HCT116 (cell line): Measurements from ENCODE around the gene LCE3B. TPM values are rescaled to one million over a fixed set of nuclear protein-coding genes. Genes with fewer than 3 reads are reported as not detected.

ENCODE experiments used
- ATAC-seq: fragments of 200-7000 bp; cut with Tn5 transposase; 2 replicates; pipeline ENCODE4 v1.9.1; 2020; ENCODE audit warnings: mild to moderate bottlenecking, moderate library complexity
- BruUV-seq: library from RNA; stranded (reverse); fragments of 400-500 nt; replicated peaks from 2 replicates; lab custom pipeline; 2021; lab: Mats Ljungman, UMichigan
- CTCF ChIA-PET: fragments of 300-600 bp; sonication (Branson Sonifier 250); formaldehyde crosslinking; loops from one replicate; lab custom pipeline; 2021; ENCODE audit warnings: antibody characterized with exemption; lab: Charles Lee
- POLR2A ChIA-PET: fragments of 300-600, 350-600 bp; sonication (Branson Sonifier 250); formaldehyde crosslinking; loops from one replicate; lab custom pipeline; 2021; ENCODE audit warnings: antibody characterized with exemption; lab: Charles Lee
- RAD21 ChIA-PET, 2 experiments: fragments of 300-600 bp; sonication (Branson Sonifier 250); formaldehyde crosslinking; loops; one replicate each; lab custom pipeline; 2023; ENCODE audit warnings: low total read pairs in 2 of 2; ENCODE audit not compliant: uncharacterized antibody in 2 of 2, unreplicated experiment in 2 of 2, low non-redundant PET in 1 of 2; lab: Charles Lee
- DNase-seq: peaks from one replicate; pipeline ENCODE4 v3.0.0-alpha.2; 2010; ENCODE audit warnings: low read depth, low spot score
- H2AFZ ChIP-seq: fragments of 200-600 bp; shearing (Covaris generic), sonication (generic); 2 replicates; pipeline ENCODE4 v1.6.1; 2017; ENCODE audit warnings: low read depth, mixed run types, mixed read lengths, antibody characterized with exemption, low read length; ENCODE audit not compliant: poor library complexity, severe bottlenecking
- H3K27ac ChIP-seq: 2 replicates; pipeline ENCODE4 v1.5.1; 2012; ENCODE audit warnings: low read depth, low read length
- H3K27me3 ChIP-seq: fragments of 200-600 bp; sonication (generic); 2 replicates; pipeline ENCODE4 v1.6.1; 2016; ENCODE audit warnings: mixed run types, low read length, mixed read lengths; ENCODE audit not compliant: insufficient read depth
- H3K36me3 ChIP-seq, 2 experiments: fragments of 200-500 bp in 1 of 2; fragments of 200-600 bp in 1 of 2; sonication (Bioruptor generic) in 1 of 2; sonication (generic) in 1 of 2; 2 replicates each; pipeline versions ENCODE4 v1.5.1 to v1.6.1; 2014 to 2016; ENCODE audit warnings: low read length in 2 of 2, inconsistent platforms in 1 of 2, mixed read lengths in 1 of 2, mixed run types in 1 of 2; ENCODE audit not compliant: insufficient read depth in 2 of 2, control insufficient read depth in 1 of 2
- H3K4me1 ChIP-seq, 2 experiments: fragments of 200-600 bp in 1 of 2; sonication (generic) in 1 of 2; 2 replicates each; pipeline versions ENCODE4 v1.5.1 to v1.6.1; 2012 to 2017; ENCODE audit warnings: low read length in 2 of 2, inconsistent platforms in 1 of 2, mild to moderate bottlenecking in 1 of 2, mixed read lengths in 1 of 2, mixed run types in 1 of 2, moderate library complexity in 1 of 2; ENCODE audit not compliant: insufficient read depth in 2 of 2, control insufficient read depth in 1 of 2
- H3K4me2 ChIP-seq: fragments of 200-600 bp; sonication (generic); 2 replicates; pipeline ENCODE4 v1.6.1; 2017; ENCODE audit warnings: mixed run types, low read length, mixed read lengths
- H3K4me3 ChIP-seq, 2 experiments: fragments of 200-600 bp in 1 of 2; sonication (generic) in 1 of 2; replicated peaks in 1 of 2; 2 replicates each; pipeline ENCODE4 v1.5.1; 2011 to 2016; ENCODE audit warnings: low read length in 2 of 2, control low read depth in 1 of 2, low read depth in 1 of 2, mild to moderate bottlenecking in 1 of 2, mixed read lengths in 1 of 2, mixed run types in 1 of 2
- H3K79me2 ChIP-seq: fragments of 200-600 bp; sonication (generic); 2 replicates; pipeline ENCODE4 v1.6.1; 2017; ENCODE audit warnings: mild to moderate bottlenecking, mixed run types, low read length, moderate library complexity, mixed read lengths; ENCODE audit not compliant: insufficient read depth
- H3K9ac ChIP-seq: fragments of 200-600 bp; sonication (generic); 2 replicates; pipeline ENCODE4 v1.6.1; 2016; ENCODE audit warnings: low read length, mixed read lengths
- H3K9me2 ChIP-seq: fragments of 200-600 bp; sonication (generic), shearing (Covaris generic); 2 replicates; pipeline ENCODE4 v1.6.1; 2017; ENCODE audit warnings: mixed run types, mild to moderate bottlenecking, moderate library complexity; ENCODE audit not compliant: insufficient read depth
- H3K9me3 ChIP-seq, 2 experiments: fragments of 200-500 bp in 1 of 2; fragments of 200-600 bp in 1 of 2; sonication (Bioruptor generic) in 1 of 2; sonication (generic) in 1 of 2; 2 replicates each; pipeline ENCODE4 v1.6.1; 2014 to 2017; ENCODE audit warnings: low read length in 2 of 2, mixed read lengths in 2 of 2, inconsistent platforms in 1 of 2, low read depth in 1 of 2, mild to moderate bottlenecking in 1 of 2, mixed run types in 1 of 2, moderate library complexity in 1 of 2; ENCODE audit not compliant: control insufficient read depth in 1 of 2, insufficient read depth in 1 of 2
- H4K20me1 ChIP-seq: fragments of 200-600 bp; sonication (generic), shearing (Covaris generic); 2 replicates; pipeline ENCODE4 v1.6.1; 2017; ENCODE audit warnings: mixed run types, mild to moderate bottlenecking, moderate library complexity; ENCODE audit not compliant: insufficient read depth
- EZH2phosphoT487 ChIP-seq: fragments of 200-600 bp; IDR thresholded peaks from 2 replicates; pipeline ENCODE4 v1.6.1; 2018; ENCODE audit warnings: antibody characterized with exemption, borderline replicate concordance
- POLR2AphosphoS5 ChIP-seq: IDR thresholded peaks from 2 replicates; pipeline ENCODE4 v1.6.1; 2011; ENCODE audit warnings: mild to moderate bottlenecking, low read depth, low read length, moderate library complexity
- RAD21 ChIP-seq: IDR thresholded peaks from 2 replicates; pipeline ENCODE4 v1.6.1; 2012; ENCODE audit warnings: low read depth, mild to moderate bottlenecking
- TCF7L2 ChIP-seq: IDR thresholded peaks from 2 replicates; pipeline ENCODE4 v1.7.0; 2011; ENCODE audit warnings: borderline replicate concordance, inconsistent platforms; ENCODE audit not compliant: insufficient read depth, insufficient read length; ENCODE audit errors: extremely low read depth
- intact Hi-C: fragments of 100-400 bp; cut with micrococcal nuclease; formaldehyde crosslinking; loops from 2 replicates; pipeline ENCODE4 v1.10.0; 2022
- total RNA-seq: library from RNA; stranded (reverse); gene quantifications from one replicate; pipeline ENCODE4 v1.2.1, GENCODE V29; 2021; ENCODE audit not compliant: unreplicated experiment
- TF ChIP-seq, protein P1 (sequence below), 3 experiments: fragments of 200-600 bp in 1 of 3; sonication (generic) in 1 of 3; IDR thresholded peaks in 2 of 3; conservative IDR thresholded peaks in 1 of 3; 2 replicates each; pipeline ENCODE4 v1.5.1; 2012 to 2017; ENCODE audit warnings: low read depth in 2 of 3, low read length in 2 of 3, antibody characterized with exemption in 1 of 3, borderline replicate concordance in 1 of 3, control low read depth in 1 of 3, mild to moderate bottlenecking in 1 of 3, mixed read lengths in 1 of 3, mixed run types in 1 of 3, moderate library complexity in 1 of 3; ENCODE audit not compliant: insufficient read depth in 1 of 3
- TF ChIP-seq, protein P2 (sequence below): IDR thresholded peaks from 2 replicates; pipeline ENCODE4 v1.6.1; 2012

The LCE3B gene
- total RNA-seq, 1 experiment from 2014 or later = not detected

DNA sequence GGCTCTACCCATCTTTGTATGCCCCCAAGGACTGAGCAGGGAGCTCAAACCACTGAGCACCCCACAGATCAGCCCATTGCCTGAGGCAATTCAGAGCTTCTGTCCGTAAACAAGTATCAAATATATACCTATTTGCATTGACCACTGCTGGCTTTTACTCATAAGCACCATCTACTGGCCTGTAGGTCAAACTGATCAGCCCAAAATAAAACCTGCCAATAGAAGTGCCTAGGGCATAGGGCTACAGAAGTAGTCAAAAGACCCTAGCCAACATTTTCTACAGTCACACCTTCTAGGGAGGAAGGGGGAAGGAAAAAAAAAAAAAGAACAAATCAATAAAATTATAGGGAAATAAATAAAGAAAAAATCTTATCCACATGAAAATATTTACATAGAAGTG lies 28.0 kb upstream of the LCE3B start:
- ChIA-PET CTCF (no interaction called here), POLR2A (no interaction called here)
- H4K20me1 ChIP-seq = no peaks in the 10 kb centered on the region
- intact Hi-C loops = no loop called here
- H3K9me2 ChIP-seq = no peaks in the 10 kb centered on the region
- H3K4me2 ChIP-seq = no peak overlapping the region
- no peak overlapping the region for H3K27ac ChIP-seq
- no peak overlapping the region for H2AFZ ChIP-seq
- no peak for ATAC-seq
- TF ChIP-seq, protein P1, sequence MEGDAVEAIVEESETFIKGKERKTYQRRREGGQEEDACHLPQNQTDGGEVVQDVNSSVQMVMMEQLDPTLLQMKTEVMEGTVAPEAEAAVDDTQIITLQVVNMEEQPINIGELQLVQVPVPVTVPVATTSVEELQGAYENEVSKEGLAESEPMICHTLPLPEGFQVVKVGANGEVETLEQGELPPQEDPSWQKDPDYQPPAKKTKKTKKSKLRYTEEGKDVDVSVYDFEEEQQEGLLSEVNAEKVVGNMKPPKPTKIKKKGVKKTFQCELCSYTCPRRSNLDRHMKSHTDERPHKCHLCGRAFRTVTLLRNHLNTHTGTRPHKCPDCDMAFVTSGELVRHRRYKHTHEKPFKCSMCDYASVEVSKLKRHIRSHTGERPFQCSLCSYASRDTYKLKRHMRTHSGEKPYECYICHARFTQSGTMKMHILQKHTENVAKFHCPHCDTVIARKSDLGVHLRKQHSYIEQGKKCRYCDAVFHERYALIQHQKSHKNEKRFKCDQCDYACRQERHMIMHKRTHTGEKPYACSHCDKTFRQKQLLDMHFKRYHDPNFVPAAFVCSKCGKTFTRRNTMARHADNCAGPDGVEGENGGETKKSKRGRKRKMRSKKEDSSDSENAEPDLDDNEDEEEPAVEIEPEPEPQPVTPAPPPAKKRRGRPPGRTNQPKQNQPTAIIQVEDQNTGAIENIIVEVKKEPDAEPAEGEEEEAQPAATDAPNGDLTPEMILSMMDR (IDR thresholded peaks at IDR 0.05 in 2 of 3, conservative IDR thresholded peaks at IDR 0.05 in 1 of 3; ENCODE audit: borderline replicate concordance in 1 of 3, insufficient read depth in 1 of 3, low read depth in 2 of 3, low read length in 2 of 3) = peak in 2 of 3 experiments; percentile 21 to 25; a peak in 3 of 6 replicates
- no peak for TF ChIP-seq RAD21
- TF ChIP-seq, all 23 proteins: peak for 1
- Histone ChIP-seq H3K27me3 (no peaks in the 10 kb centered on the region; the same call in 1 of the 2 replicates), H3K9me3 (no peaks in the 10 kb centered on the region), H3K4me3 (no peak overlapping the region), H3K4me1 (no peaks in the 10 kb centered on the region), H3K9ac (no peak overlapping the region), H3K79me2 (no peaks in the 10 kb centered on the region), H3K36me3 (no peaks in the 10 kb centered on the region)
- BruUV-seq = no TSS peak
- RAD21 ChIA-PET = no interaction called here
- DNase-seq = no peak

DNA sequence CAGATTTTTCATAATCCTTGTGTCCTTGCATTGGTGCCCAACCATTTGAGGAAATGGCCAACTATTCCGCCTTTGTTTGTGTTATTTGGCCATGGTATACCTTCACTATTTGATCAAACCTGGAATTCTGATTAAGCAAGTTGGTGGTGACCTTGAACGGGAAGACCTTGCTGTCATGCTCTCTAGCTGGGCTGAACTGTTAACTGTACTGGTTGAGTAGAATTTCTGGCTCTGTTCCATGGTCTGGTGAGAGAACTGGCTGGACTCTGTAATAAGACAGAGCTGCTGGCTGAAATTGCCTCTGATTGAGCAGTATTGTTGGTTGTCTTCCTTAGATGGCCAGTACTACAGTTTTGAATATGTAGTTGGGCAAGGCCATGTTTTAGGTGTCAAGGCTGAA lies 16.6 kb upstream of the LCE3B start:
- no peak for ATAC-seq
- Histone ChIP-seq H3K36me3 (no peaks in the 10 kb centered on the region), H3K9me3 (no peaks in the 10 kb centered on the region), H2AFZ (no peak overlapping the region), H3K27ac (no peak overlapping the region), H3K4me3 (no peak overlapping the region), H4K20me1 (no peaks in the 10 kb centered on the region), H3K9me2 (no peaks in the 10 kb centered on the region), H3K9ac (no peak overlapping the region), H3K4me2 (no peak overlapping the region), H3K27me3 (no peaks in the 10 kb centered on the region), H3K79me2 (no peaks in the 10 kb centered on the region), H3K4me1 (no peaks in the 10 kb centered on the region)
- TF ChIP-seq TCF7L2 (no peak), EZH2phosphoT487 (no peak), POLR2AphosphoS5 (no peak)
- TF ChIP-seq, protein P2, sequence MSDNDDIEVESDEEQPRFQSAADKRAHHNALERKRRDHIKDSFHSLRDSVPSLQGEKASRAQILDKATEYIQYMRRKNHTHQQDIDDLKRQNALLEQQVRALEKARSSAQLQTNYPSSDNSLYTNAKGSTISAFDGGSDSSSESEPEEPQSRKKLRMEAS = no peak
- ChIA-PET CTCF (no interaction called here), POLR2A (no interaction called here), RAD21 (no interaction called here)
- no peak for DNase-seq
- intact Hi-C loops = no loop called here
- BruUV-seq = no TSS peak
